NCI-H774 (cell line): ENCODE measurements around the gene HORMAD2.
"Not testable (repeated sequence)": the region's sequence is repeated elsewhere in the genome, so short reads cannot be mapped to it uniquely, and the experiment has no call there.

Experiments used
- DNase-seq: peaks from one replicate; lab custom pipeline; 2025; lab: John Stamatoyannopoulos, UW

Gene HORMAD2

GRCh38 chr22:30191040-30191701 lies 110.9 kb downstream of the HORMAD2 start:
- no peak for DNase-seq

GRCh38 chr22:30192427-30192826 lies 112.2 kb downstream of the HORMAD2 start:
- DNase-seq: no peak

DNA sequence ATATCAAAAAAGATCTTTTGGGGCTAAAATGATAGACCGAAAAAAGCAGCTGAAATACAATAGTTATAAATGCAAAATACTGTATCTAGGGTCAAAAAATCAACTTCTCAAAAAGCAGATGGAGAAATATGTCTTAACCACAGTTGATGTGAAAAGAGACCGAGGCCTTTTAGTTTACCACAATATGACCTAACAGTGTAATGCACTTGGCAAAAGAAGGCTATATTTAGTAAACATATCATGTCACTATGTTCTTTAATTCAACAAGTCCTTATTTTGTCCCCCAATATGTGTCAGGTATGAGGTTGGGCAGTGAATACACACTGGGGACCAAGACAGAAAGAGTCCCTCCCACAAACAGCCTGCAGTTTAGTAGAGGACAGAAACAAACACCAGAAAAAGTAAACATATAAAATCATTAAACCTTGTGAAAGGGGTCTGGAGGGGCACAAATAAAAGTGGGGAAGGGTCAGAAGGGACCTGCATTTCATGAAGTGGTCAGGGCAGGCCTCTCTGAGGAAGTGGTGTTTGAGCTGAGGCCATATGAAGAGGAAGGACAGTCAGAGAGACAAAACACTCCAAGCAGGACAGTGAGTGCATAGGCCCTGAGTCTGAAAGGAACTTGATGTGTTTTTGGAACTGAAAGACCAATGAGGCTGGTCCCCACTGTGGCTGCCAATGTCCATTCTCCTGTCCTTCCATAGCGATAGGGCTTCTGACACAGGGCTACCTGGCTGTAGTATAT lies 112.9 kb downstream of the HORMAD2 start:
- no peak for DNase-seq

- no peak for DNase-seq
Observed at GRCh38 chr22:30195245-30196140, 115.2 kb downstream of the HORMAD2 start.

DNA sequence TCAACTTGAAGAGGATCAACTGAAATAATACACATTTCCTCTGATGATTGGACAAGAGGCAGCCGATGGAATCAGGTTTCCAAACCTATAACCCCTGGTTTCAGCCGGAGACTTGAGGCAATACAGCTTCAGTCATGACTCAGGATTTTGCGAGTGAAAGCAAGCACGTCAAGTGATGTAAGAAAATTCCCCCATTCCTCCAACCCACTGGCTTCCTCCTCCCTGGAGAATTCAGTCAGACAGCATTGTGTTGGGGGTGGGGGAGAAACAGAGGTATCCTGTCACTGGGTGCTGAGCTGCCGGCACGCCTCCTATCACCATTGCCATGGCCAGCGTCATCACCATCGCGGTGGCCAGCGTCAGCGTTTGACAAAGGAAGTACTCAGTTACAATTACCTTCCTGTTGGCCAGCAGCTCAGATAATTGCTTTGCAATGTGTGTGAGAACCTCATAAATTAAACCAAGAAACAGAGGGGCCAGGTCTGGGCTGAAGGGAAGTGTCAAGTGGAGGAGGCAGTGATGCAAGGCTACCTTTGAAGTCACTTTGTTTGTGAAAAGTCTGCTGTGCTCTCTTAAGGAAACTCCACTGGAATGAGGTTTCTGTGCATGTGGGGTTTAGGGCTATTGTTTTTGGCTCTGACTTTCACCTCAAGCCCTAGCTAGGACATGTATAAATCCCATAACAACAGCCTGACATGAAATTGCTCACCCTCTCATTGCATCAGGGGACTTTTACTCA lies 116.0 kb downstream of the HORMAD2 start:
- peak; percentile 73 for DNase-seq

DNA sequence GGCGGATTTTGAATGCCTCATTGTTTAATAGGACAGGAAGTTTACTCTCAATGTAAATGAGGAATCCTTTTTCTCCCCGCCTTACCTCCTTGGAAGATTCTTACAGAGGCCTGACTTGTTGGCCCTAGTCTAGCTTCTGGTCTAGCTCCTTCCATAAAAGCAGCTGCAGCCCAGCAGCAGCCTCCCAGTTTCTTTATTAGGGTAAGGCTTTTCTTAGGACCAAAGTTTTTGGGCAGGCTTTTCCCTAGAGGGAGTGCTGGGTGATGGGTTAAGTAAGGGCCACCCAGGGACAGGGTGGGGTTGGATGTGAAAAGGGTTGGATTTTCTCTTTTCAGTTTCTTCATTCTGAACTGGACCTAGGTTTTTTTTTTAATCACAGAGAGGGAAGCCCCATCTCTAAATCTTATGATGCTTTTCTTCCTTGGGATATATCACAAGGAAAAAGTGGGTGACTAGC lies 116.6 kb downstream of the HORMAD2 start:
- no peak for DNase-seq

DNA sequence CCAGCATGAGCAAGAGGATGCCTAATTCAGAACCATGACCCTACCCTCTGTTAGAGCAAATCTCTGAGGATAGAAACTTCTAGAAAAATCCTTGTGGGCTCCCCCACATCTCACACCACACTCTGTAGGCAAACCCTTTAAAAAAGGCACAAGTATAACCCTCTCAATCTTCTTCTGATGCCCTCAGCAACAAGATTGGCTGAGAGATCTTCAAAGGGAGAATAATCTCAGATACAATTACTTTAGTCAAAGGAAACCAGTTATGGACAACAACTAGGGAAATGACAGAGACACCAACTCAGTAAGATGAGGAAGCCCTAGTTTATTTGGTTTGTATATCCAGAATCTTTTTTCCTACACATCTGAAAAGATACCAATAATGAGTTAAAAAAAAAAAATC lies 117.1 kb downstream of the HORMAD2 start:
- DNase-seq: no peak

DNA sequence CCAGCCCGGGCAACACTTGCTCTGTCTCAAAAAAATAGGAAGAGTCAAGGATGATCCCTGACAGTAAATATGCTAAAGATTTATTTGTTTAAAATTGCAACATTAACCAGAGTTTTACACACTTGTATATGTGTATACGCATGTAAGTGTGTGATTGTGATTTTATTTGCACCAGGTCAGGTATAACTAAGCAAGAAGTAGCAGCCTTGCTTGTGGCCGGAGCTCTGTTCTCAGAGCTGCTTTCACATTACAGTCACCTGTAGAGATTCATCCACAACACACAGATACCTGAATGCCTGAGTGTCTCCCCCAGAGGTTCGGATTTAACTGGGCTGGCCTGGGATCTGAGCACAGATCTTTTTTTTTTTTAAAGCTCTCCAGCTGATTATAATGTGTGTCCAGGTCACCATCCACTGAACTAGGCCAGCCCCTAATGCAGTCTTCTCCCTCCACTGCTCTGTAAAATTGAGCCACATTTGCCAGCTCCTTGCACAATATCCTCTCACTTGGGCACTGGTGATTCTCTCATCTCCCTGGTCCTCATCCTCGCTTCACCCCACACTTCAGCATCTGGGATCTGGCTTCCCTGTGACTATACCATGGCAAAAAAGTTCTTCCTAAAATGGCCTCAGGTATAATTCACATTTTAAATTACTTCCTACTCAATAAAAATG lies 118.0 kb downstream of the HORMAD2 start:
- DNase-seq: no peak

DNA sequence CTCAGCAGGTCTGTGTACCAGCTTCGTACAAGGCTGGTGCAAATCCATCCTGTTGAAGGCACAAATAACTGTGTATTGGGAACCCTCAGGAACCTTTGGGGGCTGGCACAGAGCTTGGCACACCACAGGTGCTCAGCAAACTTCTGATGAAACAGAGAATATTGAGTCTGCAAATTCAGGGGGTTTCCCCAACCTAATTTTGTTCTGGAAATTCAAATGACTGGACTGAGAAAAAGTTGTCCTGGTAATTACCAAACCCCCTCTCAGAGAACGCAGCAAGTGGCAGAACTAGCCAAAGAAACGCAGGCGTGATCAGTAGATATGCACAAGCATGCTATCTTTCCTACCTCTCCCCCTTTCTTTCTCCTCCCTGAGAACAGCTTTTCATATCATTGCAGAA lies 118.7 kb downstream of the HORMAD2 start:
- no peak for DNase-seq

- DNase-seq: not testable (repeated sequence)
Observed at GRCh38 chr22:30200905-30201304, 120.6 kb downstream of the HORMAD2 start.

- DNase-seq: no peak
Observed at GRCh38 chr22:30201945-30202344, 121.7 kb downstream of the HORMAD2 start.

DNA sequence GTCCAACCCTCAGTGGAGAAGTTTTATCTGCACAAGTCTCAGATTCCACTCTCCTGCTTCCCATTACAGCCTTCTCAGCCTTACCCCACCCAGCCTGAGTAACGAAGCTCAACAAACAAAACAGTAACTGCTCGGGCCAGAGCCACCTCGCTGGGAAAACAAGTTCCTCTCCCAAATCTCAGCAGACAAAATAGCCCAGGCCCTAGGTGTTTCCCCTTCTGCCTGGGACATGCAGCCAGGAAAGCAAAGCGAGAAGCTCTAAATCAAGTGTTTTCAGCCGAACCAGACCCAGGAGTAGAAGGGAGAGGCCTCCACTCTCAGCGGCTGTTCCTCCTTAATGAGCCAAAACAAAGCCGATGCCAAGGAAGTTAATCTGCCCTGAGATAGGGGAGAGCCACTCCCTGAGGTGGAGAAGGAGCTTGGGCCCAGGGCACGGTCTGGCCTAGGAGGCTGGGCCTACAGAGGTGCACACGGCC lies 122.3 kb downstream of the HORMAD2 start:
- no peak for DNase-seq

- DNase-seq: no peak
Observed at GRCh38 chr22:30204015-30204741, 123.9 kb downstream of the HORMAD2 start.

DNA sequence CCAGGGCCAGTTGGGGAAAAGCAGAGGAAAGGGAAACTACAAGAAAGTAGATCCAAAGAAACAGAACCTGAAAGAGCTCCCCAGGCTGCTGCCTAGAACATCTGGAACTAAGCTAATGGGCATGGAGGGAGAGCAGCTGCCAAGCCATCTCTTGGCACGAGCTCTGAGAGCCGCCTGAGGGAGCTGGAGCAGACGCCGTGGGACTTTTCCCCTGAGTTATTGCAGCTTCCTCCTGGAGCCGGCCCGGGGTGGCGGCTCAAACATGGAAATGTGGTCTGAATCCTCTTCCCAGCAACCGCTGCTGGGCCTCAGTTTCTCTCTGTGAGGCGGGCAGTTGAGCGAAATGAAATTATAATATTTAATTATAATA lies 124.5 kb downstream of the HORMAD2 start:
- DNase-seq: no peak

- DNase-seq: no peak
Observed at GRCh38 chr22:30205281-30206115, 125.2 kb downstream of the HORMAD2 start.

GRCh38 chr22:30206944-30207343 lies 126.7 kb downstream of the HORMAD2 start:
- no peak for DNase-seq

- no peak for DNase-seq
Observed at GRCh38 chr22:30208631-30209603, 128.7 kb downstream of the HORMAD2 start.

DNA sequence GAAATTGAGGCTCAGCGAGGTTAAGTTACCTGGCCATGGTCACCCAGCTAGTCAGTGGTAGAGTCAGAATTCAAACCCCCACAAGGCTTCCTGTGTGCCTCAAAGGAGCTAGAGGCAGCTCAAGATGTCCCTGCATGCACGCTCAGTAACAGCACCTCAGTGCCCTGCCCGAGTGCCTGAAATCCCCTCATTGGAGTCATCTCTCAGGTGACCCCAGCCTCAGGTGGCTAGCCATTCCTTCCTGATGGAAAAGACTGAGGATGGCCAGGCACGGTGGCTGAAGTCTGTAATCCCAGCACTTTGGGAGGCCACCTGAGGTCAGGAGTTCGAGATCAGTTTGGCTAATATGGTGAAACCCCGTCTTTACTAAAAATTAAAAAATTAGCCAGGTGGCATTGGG lies 129.4 kb downstream of the HORMAD2 start:
- no peak for DNase-seq
